ENCODE data around the gene HEATR5B.
"Not testable (repeated sequence)": the region's sequence is repeated elsewhere in the genome, so short reads cannot be mapped to it uniquely, and the experiment has no call there.

GRCh38 chr2:36999416-36999815 lies 84.8 kb downstream of the HEATR5B start:
- not testable (repeated sequence) for TF ChIP-seq CTCF (IDR thresholded peaks at IDR 0.05); YY1 (IDR thresholded peaks at IDR 0.05; ENCODE audit: low read depth); RXRA (IDR thresholded peaks at IDR 0.05; ENCODE audit: borderline replicate concordance, low read depth); RAD21 (IDR thresholded peaks at IDR 0.05; ENCODE audit: low read length); TCF12 (IDR thresholded peaks at IDR 0.05); USF2 (IDR thresholded peaks at IDR 0.05; ENCODE audit: borderline replicate concordance, low read depth, low read length); EZH2phosphoT487 (IDR thresholded peaks at IDR 0.05; ENCODE audit: borderline replicate concordance, low read depth); JUND (IDR thresholded peaks at IDR 0.05); USF1 (IDR thresholded peaks at IDR 0.05; ENCODE audit: borderline replicate concordance, low read depth)

All from SK-N-SH (cell line).